Activated CD4-positive, alpha-beta T cell treated with anti-CD3 and anti-CD28 coated beads for 36 hours (primary cell): ENCODE measurements around the gene PIK3AP1. TPM values are rescaled to one million over a fixed set of nuclear protein-coding genes. Genes with fewer than 3 reads are reported as not detected.
A peak's percentile ranks its signal among the peaks of the same experiment; 100 is the strongest.
"Not testable (repeated sequence)": the region's sequence is repeated elsewhere in the genome, so short reads cannot be mapped to it uniquely, and the experiment has no call there.

ENCODE experiments used
- ATAC-seq: fragments of 200-7000 bp; cut with Tn5 transposase; one replicate; pipeline ENCODE4 v1.10.0; 2021; ENCODE audit warnings: mild to moderate bottlenecking, moderate library complexity
- CTCF ChIA-PET: fragments of 350-600 bp; sonication (Branson Sonifier 250); formaldehyde crosslinking; loops from one replicate; lab custom pipeline; 2021; ENCODE audit warnings: antibody characterized with exemption; lab: Charles Lee
- POLR2A ChIA-PET: fragments of 350-600 bp; sonication (Branson Sonifier 250); formaldehyde crosslinking; loops from one replicate; lab custom pipeline; 2021; ENCODE audit warnings: antibody characterized with exemption, inconsistent platforms; lab: Charles Lee
- DNase-seq: peaks from one replicate; pipeline ENCODE4 v3.0.0-alpha.2; 2020
- H3K27ac Mint-ChIP-seq: one replicate; pipeline ENCODE4 v1.8.0; 2021; ENCODE audit warnings: mixed read lengths
- H3K27me3 Mint-ChIP-seq: one replicate; pipeline ENCODE4 v1.8.0; 2021; ENCODE audit warnings: mixed read lengths
- H3K36me3 Mint-ChIP-seq: one replicate; pipeline ENCODE4 v1.8.0; 2021; ENCODE audit warnings: low read depth, mixed read lengths
- H3K4me1 Mint-ChIP-seq: one replicate; pipeline ENCODE4 v1.8.0; 2021; ENCODE audit warnings: mixed read lengths
- H3K4me3 Mint-ChIP-seq: one replicate; pipeline ENCODE4 v1.8.0; 2021; ENCODE audit warnings: mild to moderate bottlenecking, moderate library complexity, mixed read lengths
- H3K9me3 Mint-ChIP-seq: one replicate; pipeline ENCODE4 v1.8.0; 2021; ENCODE audit warnings: low read depth, mixed read lengths
- intact Hi-C, 2 experiments: fragments of 100-400 bp; cut with DNase I in 1 of 2; cut with micrococcal nuclease in 1 of 2; formaldehyde crosslinking; loops; one replicate each; pipeline versions ENCODE4 v1.14.2 to v1.15.1; 2022 to 2024; cut with DNase I, micrococcal nuclease
- total RNA-seq, 2 experiments: library from RNA; stranded (reverse); gene quantifications; one replicate each; pipeline ENCODE4 v1.2.3, GENCODE V29; 2021

PIK3AP1 gene
- total RNA-seq, 2 experiments from 2014 or later = 2.7 to 2.9 TPM

DNA sequence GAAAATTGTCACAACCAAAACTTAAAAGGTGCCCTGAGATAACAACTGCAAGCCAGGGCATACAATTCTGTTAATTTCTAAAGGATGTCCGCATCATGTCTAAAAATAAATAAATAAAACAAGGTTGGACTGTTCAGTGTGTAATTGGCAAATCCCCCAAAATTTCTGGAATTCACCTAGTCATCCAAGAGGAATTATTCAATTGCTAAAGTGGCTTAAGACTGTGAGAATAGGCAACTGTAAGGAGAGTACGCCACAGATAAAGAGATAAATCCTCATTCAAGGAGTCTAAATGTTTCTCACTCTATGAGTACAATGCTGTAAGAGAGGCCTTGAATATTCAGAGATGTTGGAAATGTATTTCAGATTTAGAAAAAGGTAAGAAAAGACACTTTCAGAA is 37.2 kb downstream of the PIK3AP1 start:
- CTCF ChIA-PET = no interaction called here
- H3K36me3 Mint-ChIP-seq = no peaks in the 10 kb centered on the region

GRCh38 chr10:96681524-96681923 is 38.8 kb downstream of the PIK3AP1 start:
- no peaks in the 10 kb centered on the region for H3K4me1 Mint-ChIP-seq

More for the DNA sequence above, 37.2 kb downstream of the PIK3AP1 start:
- no peaks in the 10 kb centered on the region for H3K27me3 Mint-ChIP-seq
- H3K4me1 Mint-ChIP-seq = peaks cover 5% of the 10 kb centered on the region
- intact Hi-C loops = no loop called here
- H3K9me3 Mint-ChIP-seq = no peaks in the 10 kb centered on the region
- POLR2A ChIA-PET = no interaction called here
- ATAC-seq (no peak), DNase-seq (no peak)
- no peak overlapping the region for H3K27ac Mint-ChIP-seq
- no peak overlapping the region for H3K4me3 Mint-ChIP-seq

GRCh38 chr10:96680463-96680862 is 39.9 kb downstream of the PIK3AP1 start:
- intact Hi-C loops, H3K4me1 Mint-ChIP-seq, H3K9me3 Mint-ChIP-seq, H3K4me3 Mint-ChIP-seq, CTCF ChIA-PET, H3K27me3 Mint-ChIP-seq, ATAC-seq, POLR2A ChIA-PET, H3K27ac Mint-ChIP-seq, H3K36me3 Mint-ChIP-seq, DNase-seq: not testable (repeated sequence)

More at GRCh38 chr10:96681524-96681923, 38.8 kb downstream of the PIK3AP1 start:
- H3K36me3 Mint-ChIP-seq = no peaks in the 10 kb centered on the region
- no peak overlapping the region for H3K4me3 Mint-ChIP-seq
- no peak for DNase-seq
- H3K27ac Mint-ChIP-seq = no peak overlapping the region
- CTCF ChIA-PET = no interaction called here
- POLR2A ChIA-PET = no interaction called here
- intact Hi-C loops = no loop called here
- no peak for ATAC-seq
- no peaks in the 10 kb centered on the region for H3K27me3 Mint-ChIP-seq
- no peaks in the 10 kb centered on the region for H3K9me3 Mint-ChIP-seq

GRCh38 chr10:96678725-96679124 is 41.6 kb downstream of the PIK3AP1 start:
- H3K27me3 Mint-ChIP-seq = no peaks in the 10 kb centered on the region
- no peaks in the 10 kb centered on the region for H3K36me3 Mint-ChIP-seq
- peaks cover under 1% of the 10 kb centered on the region for H3K4me1 Mint-ChIP-seq
- ATAC-seq = no peak
- intact Hi-C loops = no loop called here
- no peak overlapping the region for H3K27ac Mint-ChIP-seq
- no peak for DNase-seq
- POLR2A ChIA-PET = no interaction called here
- H3K4me3 Mint-ChIP-seq = no peak overlapping the region
- CTCF ChIA-PET = interaction anchor here (0.7 kb wide), 1 partner anchor 36 kb away, joined by 4 read pairs; no protein-coding TSS in a partner anchor
- no peaks in the 10 kb centered on the region for H3K9me3 Mint-ChIP-seq

DNA sequence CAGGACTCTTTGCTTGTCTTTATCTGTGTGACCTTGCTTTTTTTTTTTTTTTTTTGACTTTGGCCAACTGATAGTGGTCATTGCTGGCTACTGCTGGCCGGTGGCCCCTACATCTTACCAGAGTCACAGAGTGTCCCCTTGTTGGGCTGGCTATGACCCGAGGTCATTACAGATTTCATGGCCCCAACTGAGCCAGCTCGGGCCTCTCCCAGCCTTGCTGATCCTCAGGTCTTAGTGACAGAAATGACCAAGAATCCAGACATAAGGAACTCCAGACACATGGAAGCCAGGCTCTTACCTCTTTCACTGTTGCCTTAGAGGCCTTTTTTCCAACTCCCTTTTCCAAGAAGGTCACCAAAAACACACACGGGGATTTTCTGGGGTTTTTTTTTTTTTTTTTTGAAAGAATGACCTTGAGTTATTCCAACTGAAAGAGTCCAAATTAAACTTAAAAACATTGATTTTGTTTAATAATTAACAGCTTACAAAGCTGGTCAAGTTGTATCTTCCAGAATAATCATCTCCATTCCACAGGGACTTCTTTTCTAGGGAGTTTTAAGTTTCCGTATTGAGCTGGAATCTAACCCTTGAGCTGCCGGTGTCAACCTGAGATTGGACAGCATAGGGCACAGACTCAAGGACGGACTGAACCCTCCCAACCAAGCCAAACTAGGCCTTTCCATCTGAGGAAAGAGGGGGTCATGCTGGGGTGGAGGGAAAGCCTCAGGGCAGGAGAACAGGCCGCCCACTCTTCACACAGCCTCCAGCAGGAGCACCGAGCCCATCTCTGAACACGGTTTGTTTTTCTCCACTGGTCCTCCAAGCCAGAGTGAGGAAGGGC is 43.8 kb downstream of the PIK3AP1 start:
- Mint-ChIP-seq H3K4me1 (peaks cover 6% of the 10 kb centered on the region), H3K36me3 (no peaks in the 10 kb centered on the region), H3K27me3 (no peaks in the 10 kb centered on the region), H3K4me3 (no peak overlapping the region), H3K9me3 (no peaks in the 10 kb centered on the region), H3K27ac (no peak overlapping the region)
- intact Hi-C loops = no loop called here
- CTCF ChIA-PET = no interaction called here
- POLR2A ChIA-PET = no interaction called here
- ATAC-seq = no peak
- DNase-seq = no peak

- no peaks in the 10 kb centered on the region for H3K27me3 Mint-ChIP-seq
- no peak overlapping the region for H3K27ac Mint-ChIP-seq
- intact Hi-C loops = no loop called here
- no peak for DNase-seq
- no peaks in the 10 kb centered on the region for H3K9me3 Mint-ChIP-seq
- CTCF ChIA-PET = no interaction called here
- H3K4me1 Mint-ChIP-seq = peaks cover 9% of the 10 kb centered on the region
- POLR2A ChIA-PET = no interaction called here
- no peak overlapping the region for H3K4me3 Mint-ChIP-seq
- no peak for ATAC-seq
- no peaks in the 10 kb centered on the region for H3K36me3 Mint-ChIP-seq
Measured at GRCh38 chr10:96675846-96676245, 44.5 kb downstream of the PIK3AP1 start.

GRCh38 chr10:96673318-96674099 is 46.8 kb downstream of the PIK3AP1 start:
- Mint-ChIP-seq H3K27ac (no peak overlapping the region), H3K27me3 (no peaks in the 10 kb centered on the region), H3K4me3 (no peak overlapping the region), H3K9me3 (no peaks in the 10 kb centered on the region), H3K36me3 (no peaks in the 10 kb centered on the region), H3K4me1 (peaks cover 9% of the 10 kb centered on the region)
- ChIA-PET POLR2A (no interaction called here), CTCF (no interaction called here)
- DNase-seq (no peak), ATAC-seq (no peak)
- intact Hi-C loops = no loop called here

DNA sequence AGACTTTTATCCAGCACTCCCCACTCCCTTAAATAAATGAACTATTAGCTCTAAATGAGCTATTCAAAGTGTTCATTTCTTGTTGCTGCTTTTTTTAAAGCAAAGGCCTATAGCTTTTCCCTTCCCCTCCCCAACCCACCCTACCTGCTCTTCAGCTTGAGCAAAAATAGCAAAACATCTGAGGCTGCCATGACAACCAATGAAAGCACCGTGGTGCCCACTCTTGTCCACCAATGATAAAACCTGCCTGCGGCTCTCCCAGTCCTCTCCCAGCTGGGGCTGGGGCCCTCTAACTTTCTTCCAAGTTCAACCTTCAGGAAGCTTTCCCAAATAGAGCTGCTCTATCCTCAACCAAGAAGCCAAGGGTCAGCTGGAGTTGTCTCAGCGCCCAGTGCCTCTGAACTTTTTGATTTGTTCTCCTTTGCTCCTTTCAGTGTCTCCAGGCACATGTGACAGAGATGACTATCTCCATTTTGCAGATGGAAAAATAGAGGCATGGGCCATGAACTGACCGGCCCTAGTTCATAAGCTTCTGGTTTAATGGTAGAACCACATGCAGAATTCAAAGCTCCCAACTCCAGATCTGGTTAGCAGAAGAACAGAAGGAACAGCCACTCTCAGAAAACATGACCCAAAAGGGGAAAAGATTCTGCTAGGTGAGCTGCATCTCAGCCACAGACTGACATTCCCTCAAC is 47.7 kb downstream of the PIK3AP1 start:
- ATAC-seq (no peak), DNase-seq (no peak)
- no peak overlapping the region for H3K4me3 Mint-ChIP-seq
- ChIA-PET CTCF (no interaction called here), POLR2A (no interaction called here)
- H3K36me3 Mint-ChIP-seq = no peaks in the 10 kb centered on the region
- intact Hi-C loops = no loop called here
- no peaks in the 10 kb centered on the region for H3K9me3 Mint-ChIP-seq
- no peaks in the 10 kb centered on the region for H3K27me3 Mint-ChIP-seq
- H3K4me1 Mint-ChIP-seq = peaks cover 9% of the 10 kb centered on the region
- H3K27ac Mint-ChIP-seq = no peak overlapping the region

DNA sequence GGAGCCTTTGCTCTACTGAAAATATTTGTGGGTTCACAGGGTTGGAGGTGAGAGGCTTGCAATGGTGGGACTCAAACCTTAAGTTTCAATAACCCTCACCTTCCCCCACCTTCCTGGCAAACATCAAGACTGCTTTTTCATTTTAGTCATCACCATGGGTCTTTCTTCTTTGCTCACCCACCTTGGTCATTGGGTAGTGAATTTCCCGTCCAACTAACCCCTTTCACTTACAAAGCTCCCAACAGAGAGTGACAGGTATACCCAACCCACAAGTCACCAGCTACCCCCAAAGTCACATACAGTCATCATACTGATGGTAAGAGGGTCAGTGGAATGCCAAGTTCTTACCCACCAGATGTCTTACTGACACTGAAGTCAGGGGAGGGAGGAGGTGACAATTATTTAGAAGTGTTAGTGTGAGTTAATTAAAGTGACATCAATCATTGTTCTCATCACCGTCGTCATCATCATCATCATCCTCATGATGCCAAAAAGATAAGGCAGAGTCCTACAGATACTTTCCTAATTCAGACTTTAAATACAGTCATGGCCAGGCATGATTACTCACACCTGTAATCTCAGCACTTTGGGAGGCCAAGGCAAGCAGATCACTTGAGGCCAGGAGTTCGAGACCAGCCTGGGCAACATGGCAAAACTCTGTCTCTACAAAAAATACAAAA is 49.0 kb downstream of the PIK3AP1 start:
- ChIA-PET POLR2A (no interaction called here), CTCF (interaction anchor here (0.8 kb wide), 1 partner anchor 471 kb away, joined by 3 read pairs; no protein-coding TSS in a partner anchor)
- no peak overlapping the region for H3K4me3 Mint-ChIP-seq
- H3K27ac Mint-ChIP-seq = no peak overlapping the region
- H3K36me3 Mint-ChIP-seq = no peaks in the 10 kb centered on the region
- H3K4me1 Mint-ChIP-seq = peaks cover 9% of the 10 kb centered on the region
- H3K27me3 Mint-ChIP-seq = no peaks in the 10 kb centered on the region
- no peaks in the 10 kb centered on the region for H3K9me3 Mint-ChIP-seq
- DNase-seq (no peak), ATAC-seq (peak; percentile 53)
- intact Hi-C loops = no loop called here

- POLR2A ChIA-PET = no interaction called here
- Mint-ChIP-seq H3K36me3 (no peaks in the 10 kb centered on the region), H3K27me3 (no peaks in the 10 kb centered on the region), H3K9me3 (no peaks in the 10 kb centered on the region), H3K27ac (no peak overlapping the region), H3K4me3 (no peak overlapping the region), H3K4me1 (peaks cover 9% of the 10 kb centered on the region)
- intact Hi-C loops = no loop called here
- CTCF ChIA-PET = interaction anchor here (0.6 to 0.8 kb wide), 2 partner anchors 34 to 471 kb away, joined by 3 read pairs; no protein-coding TSS in a partner anchor
- no peak for ATAC-seq
- DNase-seq = no peak
Measured at GRCh38 chr10:96670786-96671185, 49.5 kb downstream of the PIK3AP1 start.

DNA sequence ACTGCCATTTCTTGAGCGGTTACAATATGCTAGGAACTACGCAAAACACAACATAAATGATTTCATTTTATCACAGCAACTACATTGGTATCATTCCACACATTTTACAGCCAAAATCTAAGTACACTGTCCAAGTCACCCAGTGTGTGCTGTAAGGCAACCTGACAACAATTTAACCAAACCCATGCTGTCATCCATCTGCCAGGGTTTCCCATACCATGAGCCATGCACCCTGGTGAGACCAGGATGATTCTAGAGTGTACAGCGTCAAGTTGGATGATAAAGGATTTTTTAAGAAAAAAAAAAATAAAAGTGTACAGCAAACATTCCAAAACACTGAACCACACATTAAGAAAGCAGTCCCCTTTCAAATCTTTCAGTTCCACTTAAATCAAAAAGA is 52.9 kb downstream of the PIK3AP1 start:
- Mint-ChIP-seq H3K9me3 (no peaks in the 10 kb centered on the region), H3K27ac (no peak overlapping the region), H3K27me3 (no peaks in the 10 kb centered on the region), H3K4me3 (no peak overlapping the region), H3K36me3 (no peaks in the 10 kb centered on the region), H3K4me1 (peaks cover 4% of the 10 kb centered on the region)
- CTCF ChIA-PET = no interaction called here
- POLR2A ChIA-PET = no interaction called here
- DNase-seq (no peak), ATAC-seq (no peak)
- intact Hi-C loops = no loop called here
